ENCODE results near the gene RP9.

Gene RP9

DNA sequence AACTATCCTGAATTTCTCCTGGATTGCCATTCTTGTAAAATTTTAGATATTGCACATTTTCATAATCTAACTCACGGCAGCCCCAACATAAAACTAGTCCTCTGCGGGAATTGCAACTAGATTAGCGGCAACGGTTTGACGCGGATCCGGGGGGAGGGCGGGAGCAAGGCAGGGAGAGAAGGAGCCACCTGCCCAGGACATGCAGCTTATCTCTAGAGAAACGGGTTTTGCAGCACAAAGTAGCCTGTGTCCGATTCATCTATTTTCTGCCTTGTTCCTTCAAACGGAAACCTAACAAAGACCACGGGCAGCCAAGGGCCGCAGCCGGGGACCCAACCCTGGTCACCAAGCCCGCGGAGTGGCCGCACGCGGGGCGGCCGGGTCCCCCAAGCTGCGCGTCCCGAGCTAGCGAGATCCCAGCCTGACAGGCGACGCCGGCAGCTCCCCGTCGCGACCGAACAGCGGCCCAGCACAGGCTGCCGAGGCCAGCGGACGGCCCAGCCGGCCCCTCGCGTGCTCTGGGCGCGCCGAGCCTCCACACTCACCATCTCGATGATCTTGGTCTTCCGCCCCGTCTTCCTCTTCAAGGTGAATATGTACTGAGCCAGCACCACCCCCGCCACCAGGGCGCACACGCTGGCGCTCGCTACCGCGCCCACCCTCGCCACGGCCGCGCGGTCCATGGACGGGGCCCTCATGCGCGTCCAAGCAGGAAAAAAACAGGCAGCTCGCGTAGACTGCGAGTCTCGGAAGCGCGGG is 47.0 kb downstream of the RP9 start, which contains the start of gene NT5C3A:
TSS of gene NT5C3A (minus strand) at position 754 of the 759 bp plus-strand sequence. CDS start at position 683, 71 bp downstream.
- DNase-seq = peak; percentile 28

DNA sequence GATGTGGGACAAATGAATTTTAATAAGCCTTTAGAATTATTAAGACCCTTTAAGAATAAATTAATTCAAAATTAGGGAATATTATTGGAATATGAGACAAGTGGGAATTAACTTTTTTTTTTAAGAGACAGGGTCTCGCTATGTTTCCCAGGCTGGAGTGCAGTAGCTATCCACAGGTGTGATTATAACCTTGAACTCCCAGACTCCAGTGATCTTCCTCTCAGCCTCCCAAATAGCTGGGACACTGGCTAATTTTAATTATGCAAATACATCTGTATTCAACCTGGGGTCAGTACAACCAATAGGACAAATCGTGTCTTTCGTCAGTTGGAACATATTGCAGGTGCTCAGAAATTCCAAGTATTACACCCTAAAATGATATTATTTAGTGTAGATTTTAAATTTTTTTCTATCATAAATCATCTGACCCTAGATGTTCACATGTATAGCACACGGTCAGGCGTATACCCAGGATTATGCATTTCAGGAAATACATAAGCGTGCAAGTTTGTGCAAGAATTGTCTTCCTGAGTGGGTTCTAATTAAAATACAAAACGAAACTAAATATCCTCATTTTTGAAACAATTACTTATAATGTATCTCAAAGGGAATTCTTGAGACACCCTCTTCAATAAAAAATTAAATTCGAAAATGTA is 47.8 kb downstream of the RP9 start:
- no peak for DNase-seq

- no peak for DNase-seq
These were observed 49.6 kb downstream of the RP9 start for GRCh38 chr7:33059635-33060034.

GRCh38 chr7:33055158-33055557 is 54.0 kb downstream of the RP9 start:
- DNase-seq = no peak

DNA sequence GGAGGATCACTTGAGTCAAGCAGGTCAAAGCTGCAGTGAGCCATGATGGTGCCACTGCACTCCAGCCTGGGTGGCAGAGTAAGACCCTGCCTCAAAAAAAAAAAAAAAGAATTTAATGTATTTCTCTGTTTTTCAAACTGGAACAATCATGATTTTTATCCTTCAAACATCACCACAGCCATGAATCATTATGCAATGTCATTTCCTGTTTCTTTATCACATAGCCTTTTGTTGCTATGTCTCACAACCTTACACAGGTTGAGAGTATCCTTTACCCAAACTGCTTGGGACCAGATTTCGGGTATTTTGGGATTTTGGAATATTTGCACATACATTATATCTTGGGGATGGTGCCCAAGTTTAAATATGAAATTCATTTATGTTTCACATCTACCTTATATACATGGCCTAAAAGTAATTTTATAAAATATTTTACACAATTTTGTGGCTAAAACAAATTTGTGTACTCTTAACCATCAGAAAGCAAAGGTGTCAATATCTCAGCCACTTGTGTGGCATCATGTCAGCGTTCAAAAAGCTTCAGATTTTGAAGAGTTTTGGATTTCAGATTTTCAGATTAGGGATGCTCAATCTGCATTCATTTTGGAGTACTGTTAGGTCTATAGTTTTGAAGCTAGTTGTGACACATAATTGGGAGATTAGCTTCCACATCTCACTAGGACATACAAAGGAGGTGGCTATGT is 54.8 kb downstream of the RP9 start:
- DNase-seq = no peak

GRCh38 chr7:33053721-33054120 is 55.5 kb downstream of the RP9 start:
- DNase-seq = no peak

GRCh38 chr7:33050535-33051318 is 58.5 kb downstream of the RP9 start:
- peak; percentile 57 for DNase-seq

GRCh38 chr7:33048704-33049103 is 60.5 kb downstream of the RP9 start:
- DNase-seq = no peak

GRCh38 chr7:33048257-33048656 is 60.9 kb downstream of the RP9 start:
- DNase-seq = no peak

DNA sequence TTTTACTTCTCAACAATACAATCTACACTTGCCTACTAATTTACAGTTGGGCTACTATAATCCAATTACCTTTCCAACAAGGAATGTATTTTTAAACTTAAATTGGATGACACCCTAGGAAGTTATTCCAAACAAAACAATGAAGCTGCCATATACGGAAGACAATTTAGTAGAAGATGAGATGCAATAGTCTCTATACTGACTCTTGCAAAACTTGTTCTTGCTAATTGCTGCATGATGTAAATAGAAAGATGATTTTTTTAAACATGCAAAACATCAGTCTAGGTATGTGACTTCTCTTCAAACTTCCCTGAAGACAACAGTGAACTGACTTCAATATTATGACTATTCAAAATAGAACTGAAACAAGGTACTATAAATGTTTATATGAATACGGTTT is 64.2 kb downstream of the RP9 start:
- DNase-seq = peak; percentile 31
